ENCODE measurements around the gene MACROD2.

MACROD2 gene

GRCh38 chr20:15918631-15919030 lies 1923.3 kb downstream of the MACROD2 start:
- DNase-seq (ENCODE audit: insufficient read length, low spot score) (no peak), FAIRE-seq (no peak)

- DNase-seq (ENCODE audit: insufficient read length, low spot score), result no peak
- no peak for FAIRE-seq
These were observed 1923.8 kb downstream of the MACROD2 start for GRCh38 chr20:15919118-15919517.

GRCh38 chr20:15921930-15922329 lies 1926.6 kb downstream of the MACROD2 start:
- no peak for DNase-seq (ENCODE audit: insufficient read length, low spot score)
- no peak for FAIRE-seq

GRCh38 chr20:15922556-15922955 lies 1927.2 kb downstream of the MACROD2 start:
- FAIRE-seq (peak; percentile 49), DNase-seq (ENCODE audit: insufficient read length, low spot score) (no peak)

- DNase-seq (ENCODE audit: insufficient read length, low spot score) (no peak), FAIRE-seq (peak; percentile 93)
These were observed 1927.9 kb downstream of the MACROD2 start for GRCh38 chr20:15923030-15923776.

- DNase-seq (ENCODE audit: insufficient read length, low spot score) (no peak), FAIRE-seq (no peak)
These were observed 1929.2 kb downstream of the MACROD2 start for GRCh38 chr20:15924556-15924955.

- FAIRE-seq (no peak), DNase-seq (ENCODE audit: insufficient read length, low spot score) (no peak)
These were observed 1930.1 kb downstream of the MACROD2 start for GRCh38 chr20:15925376-15925775.

- DNase-seq (ENCODE audit: insufficient read length, low spot score), result no peak
- FAIRE-seq, result no peak
These were observed 1932.8 kb downstream of the MACROD2 start for GRCh38 chr20:15927893-15928650.

- DNase-seq (ENCODE audit: insufficient read length, low spot score), result no peak
- FAIRE-seq, result no peak
These were observed 1933.6 kb downstream of the MACROD2 start for GRCh38 chr20:15928946-15929345.

GRCh38 chr20:15930311-15931305 lies 1935.3 kb downstream of the MACROD2 start:
- peak; percentile 56 for FAIRE-seq
- DNase-seq (ENCODE audit: insufficient read length, low spot score), result no peak

GRCh38 chr20:15931897-15932296 lies 1936.6 kb downstream of the MACROD2 start:
- FAIRE-seq (no peak), DNase-seq (ENCODE audit: insufficient read length, low spot score) (no peak)

GRCh38 chr20:15937179-15937578 lies 1941.9 kb downstream of the MACROD2 start:
- DNase-seq (ENCODE audit: insufficient read length, low spot score) (peak; percentile 19), FAIRE-seq (peak; percentile 97)

GRCh38 chr20:15938847-15939246 lies 1943.5 kb downstream of the MACROD2 start:
- no peak for FAIRE-seq
- no peak for DNase-seq (ENCODE audit: insufficient read length, low spot score)

GRCh38 chr20:15940127-15940526 lies 1944.8 kb downstream of the MACROD2 start:
- DNase-seq (ENCODE audit: insufficient read length, low spot score) (no peak), FAIRE-seq (no peak)

- no peak for FAIRE-seq
- no peak for DNase-seq (ENCODE audit: insufficient read length, low spot score)
These were observed 1946.8 kb downstream of the MACROD2 start for GRCh38 chr20:15942130-15942529.

GRCh38 chr20:15945289-15945688 lies 1950.0 kb downstream of the MACROD2 start:
- FAIRE-seq, result no peak
- DNase-seq (ENCODE audit: insufficient read length, low spot score), result no peak

- DNase-seq (ENCODE audit: insufficient read length, low spot score), result no peak
- FAIRE-seq, result no peak
These were observed 1954.1 kb downstream of the MACROD2 start for GRCh38 chr20:15949391-15949790.

GRCh38 chr20:15951658-15952057 lies 1956.3 kb downstream of the MACROD2 start:
- FAIRE-seq, result no peak

GRCh38 chr20:15958142-15958541 lies 1962.8 kb downstream of the MACROD2 start:
- DNase-seq (ENCODE audit: insufficient read length, low spot score) (no peak), FAIRE-seq (no peak)

More at GRCh38 chr20:15951658-15952057, 1956.3 kb downstream of the MACROD2 start:
- no peak for DNase-seq (ENCODE audit: insufficient read length, low spot score)

- DNase-seq (ENCODE audit: insufficient read length, low spot score), result no peak
- FAIRE-seq, result no peak
These were observed 1969.8 kb downstream of the MACROD2 start for GRCh38 chr20:15965165-15965564.

- FAIRE-seq (no peak), DNase-seq (ENCODE audit: insufficient read length, low spot score) (no peak)
These were observed 1972.0 kb downstream of the MACROD2 start for GRCh38 chr20:15967334-15967733.

Data from GM19239 (cell line).